Thyroid gland (tissue), 4 donors: Measurements from ENCODE around the gene NDC80.

Source experiments
- CTCF ChIP-seq, 6 experiments: fragments of 200-600 bp in 3 of 6; fragments of 450-650 bp in 3 of 6; sonication (generic) in 3 of 6; IDR thresholded peaks; one replicate each; pipeline ENCODE4 v1.5.1; 2016 to 2019; ENCODE audit warnings: antibody characterized with exemption in 6 of 6, mild to moderate bottlenecking in 2 of 6, inconsistent platforms in 1 of 6, moderate library complexity in 1 of 6
- POLR2A ChIP-seq, 2 donors: fragments of 450-650 bp; IDR thresholded peaks; one replicate each; pipeline ENCODE4 v1.6.1; 2017; ENCODE audit warnings: antibody characterized with exemption in 2 of 2, mild to moderate bottlenecking in 2 of 2, moderate library complexity in 1 of 2

- TF ChIP-seq POLR2A (IDR thresholded peaks at IDR 0.05) (no peak), CTCF (IDR thresholded peaks at IDR 0.05) (no peak)
Measured at GRCh38 chr18:2602844-2603243, 31.5 kb downstream of the NDC80 start.
